ENCODE data around the gene RPS6KL1. TPM values are rescaled to one million over a fixed set of nuclear protein-coding genes. Genes with fewer than 3 reads are reported as not detected.

Gene RPS6KL1
- total and polyA plus RNA-seq, 2 experiments from 2014 or later, result 5.6 to 6.5 TPM

DNA sequence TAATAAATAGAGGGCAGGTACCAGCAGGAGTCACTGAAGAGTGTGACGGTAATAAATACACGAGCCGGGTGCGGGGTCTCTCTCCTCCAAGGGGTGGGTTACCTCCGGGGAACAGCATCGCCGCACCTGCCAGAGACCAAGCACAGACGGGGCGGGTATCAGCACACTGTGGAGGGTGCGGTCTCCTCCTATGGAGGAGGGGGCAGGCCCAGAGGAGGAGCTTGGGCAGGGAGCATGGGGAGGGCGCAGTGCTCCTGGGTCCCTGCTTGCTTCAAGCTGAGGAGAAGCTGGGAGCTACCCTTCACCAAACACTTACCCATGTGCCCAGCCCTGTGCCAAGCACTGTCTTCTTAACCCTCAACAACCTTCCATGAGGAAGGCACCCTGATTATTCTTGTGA lies 19.5 kb upstream of the RPS6KL1 start:
- H2AFZ ChIP-seq, result no peak overlapping the region
- no peak overlapping the region for H3K4me3 Mint-ChIP-seq

DNA sequence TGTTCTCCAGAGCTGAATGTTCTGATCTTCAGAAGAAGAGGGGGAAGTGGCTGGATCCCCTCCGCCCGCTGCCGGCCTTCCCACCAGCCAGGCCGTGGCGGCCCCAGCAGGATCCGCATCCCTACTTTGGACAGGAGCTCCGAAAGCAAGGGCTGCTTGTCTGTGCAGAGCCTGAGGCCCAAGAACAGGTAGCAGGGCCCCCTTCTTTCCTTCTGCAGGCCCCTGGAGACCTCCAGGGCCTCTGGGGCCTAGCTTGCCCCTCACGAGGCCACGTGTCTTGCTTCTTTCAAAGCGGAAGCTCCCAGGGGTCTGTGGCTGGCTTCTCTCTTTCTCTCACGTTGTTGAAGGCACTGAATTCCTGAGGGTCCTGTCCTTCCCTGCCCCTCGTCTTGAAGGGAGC lies 19.1 kb upstream of the RPS6KL1 start:
- Mint-ChIP-seq H3K36me3 (ENCODE audit: low read depth) (no peaks in the 10 kb centered on the region), H3K27me3 (ENCODE audit: insufficient read depth, low read depth, poor library complexity) (peaks cover 10% of the 10 kb centered on the region), H3K27ac (no peak overlapping the region), H3K9me3 (no peaks in the 10 kb centered on the region; the same call in 2 of the 3 replicates), H3K4me1 (peaks cover 7% of the 10 kb centered on the region; the same call in 2 of the 3 replicates), H3K4me3 (no peak overlapping the region)
- Histone ChIP-seq H3K79me2 (replicated peaks; ENCODE audit: insufficient read depth) (no peaks in the 10 kb centered on the region), H3K27me3 (ENCODE audit: insufficient read depth) (no peaks in the 10 kb centered on the region), H3K4me3 (no peak overlapping the region), H3K27ac (ENCODE audit: low read depth) (no peak overlapping the region), H3F3A (replicated peaks; ENCODE audit: low read depth) (0 out of 2 replicates have a peak, but pooled peaks cover 5% of the 10 kb centered on the region), H3K9me2 (ENCODE audit: insufficient read depth) (no peaks in the 10 kb centered on the region), H2AFZ (no peak overlapping the region), H4K20me1 (replicated peaks; ENCODE audit: insufficient read depth) (no peaks in the 10 kb centered on the region), H3K36me3 (ENCODE audit: insufficient read depth) (no peaks in the 10 kb centered on the region), H3K4me1 (ENCODE audit: insufficient read depth) (peaks cover 4% of the 10 kb centered on the region; the same call in 1 of the 2 replicates), H3K4me2 (no peak overlapping the region)
- DNase-seq (ENCODE audit: low spot score) (no peak), ATAC-seq (no peak)
- TF ChIP-seq, protein P1, sequence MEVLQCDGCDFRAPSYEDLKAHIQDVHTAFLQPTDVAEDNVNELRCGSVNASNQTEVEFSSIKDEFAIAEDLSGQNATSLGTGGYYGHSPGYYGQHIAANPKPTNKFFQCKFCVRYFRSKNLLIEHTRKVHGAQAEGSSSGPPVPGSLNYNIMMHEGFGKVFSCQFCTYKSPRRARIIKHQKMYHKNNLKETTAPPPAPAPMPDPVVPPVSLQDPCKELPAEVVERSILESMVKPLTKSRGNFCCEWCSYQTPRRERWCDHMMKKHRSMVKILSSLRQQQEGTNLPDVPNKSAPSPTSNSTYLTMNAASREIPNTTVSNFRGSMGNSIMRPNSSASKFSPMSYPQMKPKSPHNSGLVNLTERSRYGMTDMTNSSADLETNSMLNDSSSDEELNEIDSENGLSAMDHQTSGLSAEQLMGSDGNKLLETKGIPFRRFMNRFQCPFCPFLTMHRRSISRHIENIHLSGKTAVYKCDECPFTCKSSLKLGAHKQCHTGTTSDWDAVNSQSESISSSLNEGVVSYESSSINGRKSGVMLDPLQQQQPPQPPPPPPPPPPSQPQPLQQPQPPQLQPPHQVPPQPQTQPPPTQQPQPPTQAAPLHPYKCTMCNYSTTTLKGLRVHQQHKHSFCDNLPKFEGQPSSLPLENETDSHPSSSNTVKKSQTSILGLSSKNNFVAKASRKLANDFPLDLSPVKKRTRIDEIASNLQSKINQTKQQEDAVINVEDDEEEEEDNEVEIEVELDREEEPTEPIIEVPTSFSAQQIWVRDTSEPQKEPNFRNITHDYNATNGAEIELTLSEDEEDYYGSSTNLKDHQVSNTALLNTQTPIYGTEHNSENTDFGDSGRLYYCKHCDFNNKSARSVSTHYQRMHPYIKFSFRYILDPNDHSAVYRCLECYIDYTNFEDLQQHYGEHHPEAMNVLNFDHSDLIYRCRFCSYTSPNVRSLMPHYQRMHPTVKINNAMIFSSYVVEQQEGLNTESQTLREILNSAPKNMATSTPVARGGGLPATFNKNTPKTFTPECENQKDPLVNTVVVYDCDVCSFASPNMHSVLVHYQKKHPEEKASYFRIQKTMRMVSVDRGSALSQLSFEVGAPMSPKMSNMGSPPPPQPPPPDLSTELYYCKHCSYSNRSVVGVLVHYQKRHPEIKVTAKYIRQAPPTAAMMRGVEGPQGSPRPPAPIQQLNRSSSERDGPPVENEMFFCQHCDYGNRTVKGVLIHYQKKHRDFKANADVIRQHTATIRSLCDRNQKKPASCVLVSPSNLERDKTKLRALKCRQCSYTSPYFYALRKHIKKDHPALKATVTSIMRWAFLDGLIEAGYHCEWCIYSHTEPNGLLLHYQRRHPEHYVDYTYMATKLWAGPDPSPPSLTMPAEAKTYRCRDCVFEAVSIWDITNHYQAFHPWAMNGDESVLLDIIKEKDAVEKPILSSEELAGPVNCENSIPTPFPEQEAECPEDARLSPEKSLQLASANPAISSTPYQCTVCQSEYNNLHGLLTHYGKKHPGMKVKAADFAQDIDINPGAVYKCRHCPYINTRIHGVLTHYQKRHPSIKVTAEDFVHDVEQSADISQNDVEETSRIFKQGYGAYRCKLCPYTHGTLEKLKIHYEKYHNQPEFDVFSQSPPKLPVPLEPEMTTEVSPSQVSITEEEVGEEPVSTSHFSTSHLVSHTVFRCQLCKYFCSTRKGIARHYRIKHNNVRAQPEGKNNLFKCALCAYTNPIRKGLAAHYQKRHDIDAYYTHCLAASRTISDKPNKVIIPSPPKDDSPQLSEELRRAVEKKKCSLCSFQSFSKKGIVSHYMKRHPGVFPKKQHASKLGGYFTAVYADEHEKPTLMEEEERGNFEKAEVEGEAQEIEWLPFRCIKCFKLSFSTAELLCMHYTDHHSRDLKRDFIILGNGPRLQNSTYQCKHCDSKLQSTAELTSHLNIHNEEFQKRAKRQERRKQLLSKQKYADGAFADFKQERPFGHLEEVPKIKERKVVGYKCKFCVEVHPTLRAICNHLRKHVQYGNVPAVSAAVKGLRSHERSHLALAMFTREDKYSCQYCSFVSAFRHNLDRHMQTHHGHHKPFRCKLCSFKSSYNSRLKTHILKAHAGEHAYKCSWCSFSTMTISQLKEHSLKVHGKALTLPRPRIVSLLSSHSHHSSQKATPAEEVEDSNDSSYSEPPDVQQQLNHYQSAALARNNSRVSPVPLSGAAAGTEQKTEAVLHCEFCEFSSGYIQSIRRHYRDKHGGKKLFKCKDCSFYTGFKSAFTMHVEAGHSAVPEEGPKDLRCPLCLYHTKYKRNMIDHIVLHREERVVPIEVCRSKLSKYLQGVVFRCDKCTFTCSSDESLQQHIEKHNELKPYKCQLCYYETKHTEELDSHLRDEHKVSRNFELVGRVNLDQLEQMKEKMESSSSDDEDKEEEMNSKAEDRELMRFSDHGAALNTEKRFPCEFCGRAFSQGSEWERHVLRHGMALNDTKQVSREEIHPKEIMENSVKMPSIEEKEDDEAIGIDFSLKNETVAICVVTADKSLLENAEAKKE (CRISPR knock-in tag; IDR thresholded peaks at IDR 0.05), result no peak
- no peak for TF ChIP-seq NANOG (IDR thresholded peaks at IDR 0.05; ENCODE audit: borderline replicate concordance)

More for the DNA sequence above, 19.5 kb upstream of the RPS6KL1 start:
- no peaks in the 10 kb centered on the region for H3K36me3 Mint-ChIP-seq (ENCODE audit: low read depth)
- Histone ChIP-seq H3K4me2 (no peak overlapping the region), H3K9me2 (ENCODE audit: insufficient read depth) (no peaks in the 10 kb centered on the region), H3K27me3 (ENCODE audit: insufficient read depth) (no peaks in the 10 kb centered on the region), H3F3A (replicated peaks; ENCODE audit: low read depth) (0 out of 2 replicates have a peak, but pooled peaks cover 5% of the 10 kb centered on the region), H4K20me1 (replicated peaks; ENCODE audit: insufficient read depth) (no peaks in the 10 kb centered on the region), H3K36me3 (ENCODE audit: insufficient read depth) (no peaks in the 10 kb centered on the region), H3K79me2 (replicated peaks; ENCODE audit: insufficient read depth) (no peaks in the 10 kb centered on the region), H3K4me3 (no peak overlapping the region), H3K27ac (ENCODE audit: low read depth) (no peak overlapping the region), H3K4me1 (ENCODE audit: insufficient read depth) (peaks cover 4% of the 10 kb centered on the region; the same call in 1 of the 2 replicates)
- TF ChIP-seq, protein P2, sequence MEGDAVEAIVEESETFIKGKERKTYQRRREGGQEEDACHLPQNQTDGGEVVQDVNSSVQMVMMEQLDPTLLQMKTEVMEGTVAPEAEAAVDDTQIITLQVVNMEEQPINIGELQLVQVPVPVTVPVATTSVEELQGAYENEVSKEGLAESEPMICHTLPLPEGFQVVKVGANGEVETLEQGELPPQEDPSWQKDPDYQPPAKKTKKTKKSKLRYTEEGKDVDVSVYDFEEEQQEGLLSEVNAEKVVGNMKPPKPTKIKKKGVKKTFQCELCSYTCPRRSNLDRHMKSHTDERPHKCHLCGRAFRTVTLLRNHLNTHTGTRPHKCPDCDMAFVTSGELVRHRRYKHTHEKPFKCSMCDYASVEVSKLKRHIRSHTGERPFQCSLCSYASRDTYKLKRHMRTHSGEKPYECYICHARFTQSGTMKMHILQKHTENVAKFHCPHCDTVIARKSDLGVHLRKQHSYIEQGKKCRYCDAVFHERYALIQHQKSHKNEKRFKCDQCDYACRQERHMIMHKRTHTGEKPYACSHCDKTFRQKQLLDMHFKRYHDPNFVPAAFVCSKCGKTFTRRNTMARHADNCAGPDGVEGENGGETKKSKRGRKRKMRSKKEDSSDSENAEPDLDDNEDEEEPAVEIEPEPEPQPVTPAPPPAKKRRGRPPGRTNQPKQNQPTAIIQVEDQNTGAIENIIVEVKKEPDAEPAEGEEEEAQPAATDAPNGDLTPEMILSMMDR (conservative IDR thresholded peaks at IDR 0.05; ENCODE audit: low read depth in 2 of 2), result no peak
- TF ChIP-seq, protein P3, sequence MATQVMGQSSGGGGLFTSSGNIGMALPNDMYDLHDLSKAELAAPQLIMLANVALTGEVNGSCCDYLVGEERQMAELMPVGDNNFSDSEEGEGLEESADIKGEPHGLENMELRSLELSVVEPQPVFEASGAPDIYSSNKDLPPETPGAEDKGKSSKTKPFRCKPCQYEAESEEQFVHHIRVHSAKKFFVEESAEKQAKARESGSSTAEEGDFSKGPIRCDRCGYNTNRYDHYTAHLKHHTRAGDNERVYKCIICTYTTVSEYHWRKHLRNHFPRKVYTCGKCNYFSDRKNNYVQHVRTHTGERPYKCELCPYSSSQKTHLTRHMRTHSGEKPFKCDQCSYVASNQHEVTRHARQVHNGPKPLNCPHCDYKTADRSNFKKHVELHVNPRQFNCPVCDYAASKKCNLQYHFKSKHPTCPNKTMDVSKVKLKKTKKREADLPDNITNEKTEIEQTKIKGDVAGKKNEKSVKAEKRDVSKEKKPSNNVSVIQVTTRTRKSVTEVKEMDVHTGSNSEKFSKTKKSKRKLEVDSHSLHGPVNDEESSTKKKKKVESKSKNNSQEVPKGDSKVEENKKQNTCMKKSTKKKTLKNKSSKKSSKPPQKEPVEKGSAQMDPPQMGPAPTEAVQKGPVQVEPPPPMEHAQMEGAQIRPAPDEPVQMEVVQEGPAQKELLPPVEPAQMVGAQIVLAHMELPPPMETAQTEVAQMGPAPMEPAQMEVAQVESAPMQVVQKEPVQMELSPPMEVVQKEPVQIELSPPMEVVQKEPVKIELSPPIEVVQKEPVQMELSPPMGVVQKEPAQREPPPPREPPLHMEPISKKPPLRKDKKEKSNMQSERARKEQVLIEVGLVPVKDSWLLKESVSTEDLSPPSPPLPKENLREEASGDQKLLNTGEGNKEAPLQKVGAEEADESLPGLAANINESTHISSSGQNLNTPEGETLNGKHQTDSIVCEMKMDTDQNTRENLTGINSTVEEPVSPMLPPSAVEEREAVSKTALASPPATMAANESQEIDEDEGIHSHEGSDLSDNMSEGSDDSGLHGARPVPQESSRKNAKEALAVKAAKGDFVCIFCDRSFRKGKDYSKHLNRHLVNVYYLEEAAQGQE (IDR thresholded peaks at IDR 0.05; ENCODE audit: unreplicated experiment), result no peak
- TF ChIP-seq JUNB (IDR thresholded peaks at IDR 0.05; ENCODE audit: unreplicated experiment) (no peak), NANOG (IDR thresholded peaks at IDR 0.05; ENCODE audit: borderline replicate concordance) (no peak), ZNF114 (CRISPR knock-in tag; IDR thresholded peaks at IDR 0.05) (no peak), CREB1 (CRISPR knock-in tag; IDR thresholded peaks at IDR 0.05; ENCODE audit: low read depth) (no peak), ZNF331 (CRISPR knock-in tag; IDR thresholded peaks at IDR 0.05; ENCODE audit: low read depth) (no peak), EZH2 (IDR thresholded peaks at IDR 0.05; ENCODE audit: low read depth, unreplicated experiment) (no peak), POLR2AphosphoS5 (IDR thresholded peaks at IDR 0.05; ENCODE audit: low read depth) (no peak), STAT1 (IDR thresholded peaks at IDR 0.05; ENCODE audit: unreplicated experiment) (no peak), EZH2phosphoT487 (IDR thresholded peaks at IDR 0.05; ENCODE audit: unreplicated experiment) (no peak)
- H3K27me3 Mint-ChIP-seq (ENCODE audit: insufficient read depth, low read depth, poor library complexity), result peaks cover 10% of the 10 kb centered on the region
- no peak for DNase-seq (ENCODE audit: low spot score)
- peak; percentile 33 for ATAC-seq
- H3K9me3 Mint-ChIP-seq, result no peaks in the 10 kb centered on the region; the same call in 2 of the 3 replicates
- H3K4me1 Mint-ChIP-seq, result peaks cover 7% of the 10 kb centered on the region; the same call in 2 of the 3 replicates
- H3K27ac Mint-ChIP-seq, result no peak overlapping the region
